H1 (cell line): Measurements from ENCODE around the gene NRL. TPM values are rescaled to one million over a fixed set of nuclear protein-coding genes. Genes with fewer than 3 reads are reported as not detected.

Experiments used
- CTCF ChIA-PET: fragments of 300-600 bp; sonication (Branson Sonifier 250); formaldehyde crosslinking; loops from one replicate; lab custom pipeline; 2021; ENCODE audit not compliant: partially characterized antibody; lab: Charles Lee
- POLR2A ChIA-PET: fragments of 300-600 bp; sonication (Branson Sonifier 250); formaldehyde crosslinking; loops from one replicate; lab custom pipeline; 2021; ENCODE audit warnings: inconsistent platforms; ENCODE audit not compliant: partially characterized antibody; lab: Charles Lee
- DNase-seq, 2 experiments: peaks; one replicate each; pipeline versions ENCODE4 v3.0.0 to v3.0.0-alpha.2; 2010 to 2022; ENCODE audit warnings: low spot score in 2 of 2, low read depth in 1 of 2, mixed read lengths in 1 of 2
- FAIRE-seq: peaks from 2 replicates; lab custom pipeline; 2011; peaks lifted over from hg19 to GRCh38; lab: Jason Lieb, UNC
- H2AFZ ChIP-seq: 2 replicates; pipeline ENCODE4 v1.8.1; 2012; ENCODE audit warnings: low read length, inconsistent platforms
- H2AK5ac ChIP-seq: 2 replicates; pipeline ENCODE4 v1.6.1; 2013; ENCODE audit warnings: low read depth, low read length
- H2BK120ac ChIP-seq: replicated peaks from 2 replicates; pipeline ENCODE3; 2013; ENCODE audit warnings: low read depth, low read length, inconsistent platforms
- H2BK12ac ChIP-seq: 2 replicates; pipeline ENCODE4 v1.6.1; 2013; ENCODE audit warnings: low read depth, low read length
- H2BK15ac ChIP-seq: 2 replicates; pipeline ENCODE4 v1.6.1; 2013; ENCODE audit warnings: low read length
- H2BK20ac ChIP-seq: 2 replicates; pipeline ENCODE4 v1.6.1; 2013; ENCODE audit warnings: low read length
- H2BK5ac ChIP-seq: 2 replicates; pipeline ENCODE4 v1.6.1; 2013; ENCODE audit warnings: low read depth, low read length
- H3K14ac ChIP-seq: 2 replicates; pipeline ENCODE4 v1.6.1; 2013; ENCODE audit warnings: inconsistent platforms; ENCODE audit not compliant: insufficient read length
- H3K18ac ChIP-seq: 2 replicates; pipeline ENCODE4 v1.6.1; 2013; ENCODE audit warnings: low read length; ENCODE audit errors: extremely low read depth
- H3K23ac ChIP-seq: 2 replicates; pipeline ENCODE4 v1.6.1; 2013; ENCODE audit warnings: inconsistent platforms; ENCODE audit not compliant: insufficient read length
- H3K23me2 ChIP-seq: 2 replicates; pipeline ENCODE4 v1.6.1; 2013; ENCODE audit warnings: low read depth, low read length
- H3K27ac ChIP-seq: 2 replicates; pipeline ENCODE4 v1.6.1; 2011; ENCODE audit warnings: low read depth, low read length, inconsistent platforms
- H3K27me3 ChIP-seq, 4 experiments: replicated peaks in 1 of 4; 1 replicate in 1 of 4; 2 replicates in 3 of 4; pipeline versions ENCODE4 v1.6.1 to v1.8.1; 2011 to 2013; ENCODE audit warnings: low read length in 3 of 4, mild to moderate bottlenecking in 3 of 4, inconsistent platforms in 2 of 4, mixed read lengths in 2 of 4, moderate library complexity in 1 of 4; ENCODE audit not compliant: control insufficient read depth in 3 of 4, insufficient read depth in 3 of 4; ENCODE audit errors: extremely low read depth in 1 of 4
- H3K36me3 ChIP-seq, 4 experiments: 2 replicates each; pipeline versions ENCODE4 v1.6.1 to v1.8.1; 2011 to 2013; ENCODE audit warnings: mild to moderate bottlenecking in 4 of 4, low read length in 3 of 4, moderate library complexity in 2 of 4, control low read depth in 1 of 4, inconsistent platforms in 1 of 4; ENCODE audit not compliant: insufficient read depth in 4 of 4, control insufficient read depth in 2 of 4
- H3K4ac ChIP-seq: replicated peaks from 2 replicates; pipeline ENCODE3; 2013; ENCODE audit warnings: low read length, low read depth, mixed read lengths, inconsistent platforms; ENCODE audit not compliant: insufficient read length
- H3K4me1 ChIP-seq, 4 experiments: replicated peaks in 1 of 4; 1 replicate in 1 of 4; 2 replicates in 3 of 4; pipeline versions ENCODE4 v1.6.1 to v1.8.1; 2011 to 2013; ENCODE audit warnings: low read length in 3 of 4, inconsistent platforms in 2 of 4, mixed read lengths in 1 of 4; ENCODE audit not compliant: insufficient read depth in 4 of 4, control insufficient read depth in 3 of 4
- H3K4me2 ChIP-seq, 2 experiments: 2 replicates each; pipeline versions ENCODE4 v1.6.1 to v1.8.1; 2011 to 2013; ENCODE audit warnings: low read depth in 2 of 2, low read length in 2 of 2, control low read depth in 1 of 2, inconsistent platforms in 1 of 2, mild to moderate bottlenecking in 1 of 2; ENCODE audit not compliant: insufficient read depth in 1 of 2
- H3K4me3 ChIP-seq, 4 experiments: fragments of 200-600, 300-600 bp in 1 of 4; sonication (generic), shearing (Covaris generic), sonication (Bioruptor Twin) in 1 of 4; 2 replicates each; pipeline versions ENCODE4 v1.5.1 to v1.8.1; 2011 to 2016; ENCODE audit warnings: low read length in 4 of 4, low read depth in 3 of 4, control low read depth in 2 of 4, inconsistent platforms in 2 of 4, mild to moderate bottlenecking in 2 of 4, mixed read lengths in 1 of 4, moderate library complexity in 1 of 4; ENCODE audit not compliant: insufficient read depth in 2 of 4; ENCODE audit errors: extremely low read depth in 1 of 4
- H3K56ac ChIP-seq: replicated peaks from 2 replicates; pipeline ENCODE3; 2013; ENCODE audit warnings: low read depth, mild to moderate bottlenecking, mixed read lengths, low read length, inconsistent platforms; ENCODE audit not compliant: insufficient read length
- H3K79me1 ChIP-seq: 2 replicates; pipeline ENCODE4 v1.6.1; 2013; ENCODE audit warnings: low read depth, low read length, control low read depth
- H3K79me2 ChIP-seq, 2 experiments: 2 replicates each; pipeline versions ENCODE4 v1.6.1 to v1.8.1; 2012 to 2013; ENCODE audit warnings: low read length in 2 of 2, mild to moderate bottlenecking in 2 of 2, inconsistent platforms in 1 of 2; ENCODE audit not compliant: insufficient read depth in 2 of 2, control insufficient read depth in 1 of 2
- H3K9ac ChIP-seq, 4 experiments: replicated peaks in 1 of 4; 1 replicate in 1 of 4; 2 replicates in 3 of 4; pipeline versions ENCODE4 v1.6.1 to v1.8.1; 2011 to 2013; ENCODE audit warnings: low read depth in 3 of 4, low read length in 3 of 4, control low read depth in 2 of 4, mild to moderate bottlenecking in 2 of 4, moderate library complexity in 2 of 4, inconsistent platforms in 1 of 4; ENCODE audit errors: extremely low read depth in 1 of 4
- H3K9me3 ChIP-seq, 2 experiments: 2 replicates each; pipeline versions ENCODE4 v1.6.1 to v1.8.1; 2012 to 2013; ENCODE audit warnings: mild to moderate bottlenecking in 2 of 2, moderate library complexity in 2 of 2, control low read depth in 1 of 2, inconsistent platforms in 1 of 2, low read depth in 1 of 2, low read length in 1 of 2, mixed read lengths in 1 of 2; ENCODE audit not compliant: insufficient read depth in 2 of 2
- H4K20me1 ChIP-seq, 2 experiments: replicated peaks in 1 of 2; 2 replicates each; pipeline versions ENCODE3 to v1.8.1; 2011 to 2013; ENCODE audit warnings: inconsistent platforms in 2 of 2, low read length in 2 of 2, mild to moderate bottlenecking in 1 of 2; ENCODE audit not compliant: insufficient read depth in 2 of 2, control insufficient read depth in 1 of 2
- H4K5ac ChIP-seq: 2 replicates; pipeline ENCODE4 v1.6.1; 2013; ENCODE audit warnings: low read length, low read depth, mixed read lengths, inconsistent platforms; ENCODE audit not compliant: insufficient read length
- H4K8ac ChIP-seq: 2 replicates; pipeline ENCODE4 v1.8.0; 2013; ENCODE audit warnings: mild to moderate bottlenecking, moderate library complexity, low read length, inconsistent platforms; ENCODE audit not compliant: insufficient read depth; ENCODE audit errors: extremely low read depth
- H4K91ac ChIP-seq: replicated peaks from 2 replicates; pipeline ENCODE3; 2013; ENCODE audit warnings: low read length, mixed read lengths, inconsistent platforms; ENCODE audit not compliant: insufficient read length
- ATF2 ChIP-seq: IDR thresholded peaks from 2 replicates; pipeline ENCODE4 v1.6.1; 2012; ENCODE audit warnings: low read length, inconsistent platforms
- CHD1 ChIP-seq: IDR thresholded peaks from 2 replicates; pipeline ENCODE4 v1.6.1; 2012; ENCODE audit warnings: low read depth, low read length, improper control_type of control experiment
- EGR1 ChIP-seq: IDR thresholded peaks from 2 replicates; pipeline ENCODE4 v1.6.1; 2011; ENCODE audit warnings: low read depth, low read length, borderline replicate concordance
- FOSL1 ChIP-seq: IDR thresholded peaks from 2 replicates; pipeline ENCODE4 v1.6.1; 2011; ENCODE audit warnings: mild to moderate bottlenecking, low read depth, low read length, moderate library complexity; ENCODE audit not compliant: insufficient read depth
- JUND ChIP-seq: IDR thresholded peaks from 2 replicates; pipeline ENCODE4 v1.6.1; 2011; ENCODE audit warnings: mild to moderate bottlenecking, improper control_type of control experiment, low read length
- KDM4A ChIP-seq: IDR thresholded peaks from one replicate; pipeline ENCODE4 v1.7.1; 2012; ENCODE audit warnings: low read depth, mild to moderate bottlenecking, moderate library complexity, low read length, inconsistent platforms; ENCODE audit not compliant: severe bottlenecking
- KDM5A ChIP-seq: fragments of 200-600 bp; IDR thresholded peaks from 2 replicates; pipeline ENCODE4 v1.7.1; 2012; ENCODE audit warnings: mild to moderate bottlenecking, low read length, inconsistent platforms, mixed read lengths
- RBBP5 ChIP-seq: IDR thresholded peaks from 2 replicates; pipeline ENCODE4 v1.7.1; 2012; ENCODE audit warnings: low read depth, mild to moderate bottlenecking, inconsistent platforms, low read length, moderate library complexity, borderline replicate concordance
- SAP30 ChIP-seq: fragments of 300-600 bp; sonication (generic); IDR thresholded peaks from 2 replicates; pipeline ENCODE4 v1.7.1; 2012; ENCODE audit warnings: low read length, moderate library complexity, mild to moderate bottlenecking, inconsistent platforms; ENCODE audit not compliant: insufficient read depth, insufficient replicate concordance
- WGBS, 2 experiments: shearing (Covaris generic) in 1 of 2; methylation state at CpG; one replicate each; pipeline versions ENCODE4 v1.1.6 to v1.1.7; 2013 to 2015; ENCODE audit warnings: low lambda C conversion rate in 2 of 2, mixed read lengths in 2 of 2, inconsistent platforms in 1 of 2, low coverage in 1 of 2, missing lambda C conversion rate in 1 of 2; ENCODE audit not compliant: insufficient replicate concordance in 2 of 2, insufficient coverage in 1 of 2, insufficient read length in 1 of 2; ENCODE audit errors: extremely low coverage in 1 of 2, missing lambda C conversion rate in 1 of 2; 5-methylcytosine and 5-hydroxymethylcytosine counted together
- polyA plus RNA-seq, 7 experiments: library from polyadenylated mRNA; depleted of rRNA in 3 of 7; stranded (reverse) in 5 of 7; unstranded in 2 of 7; fragments of >200 nt in 5 of 7; fragments of 200-250 nt in 2 of 7; gene quantifications; 1 replicate in 5 of 7; 2 replicates in 1 of 7; 4 replicates in 1 of 7; pipeline versions ENCODE4 v1.2.1 to v1.2.3, GENCODE V29; 2011 to 2013; ENCODE audit warnings: missing spikeins in 2 of 7, mixed read lengths in 2 of 7
- total RNA-seq: library from RNA; stranded (reverse); fragmentation: NEBNext Ultra II Directional; extraction: Animal tissue kit (Norgen Biotek cat#: 25700); gene quantifications from 2 replicates; pipeline ENCODE4 v1.2.1, GENCODE V29; 2021

NRL gene
- total and polyA plus RNA-seq, 2 of the 8 experiments (the other 6 are each of a cell fraction or from before 2014, with no cell fraction given), result 1.1 to 2.2 TPM

GRCh38 chr14:24146978-24147760 lies 32.4 kb upstream of the NRL start, which contains the start of gene RNF31:
Gene RNF31 (plus strand): TSS chr14:24147498. CDS start chr14:24147699, 201 bp downstream.
- peaks cover 11% of the 10 kb centered on the region; the same call in 1 of the 2 replicates for H3K79me1 ChIP-seq
- H2BK120ac ChIP-seq, result no peak within 1 kb of the TSS
- no peak within 1 kb of the TSS for H3K14ac ChIP-seq
- H3K79me2 ChIP-seq, result peaks cover 0 to 28% of the 10 kb centered on the region in 2 experiments; a peak in 3 of 4 replicates
- WGBS, 2 experiments, result 1% methylated on average over 55 of the region's 57 CpGs; no CpG with 5 or more reads in 1 of the 2 experiments
- peaks cover 0 to 10% (median 7%) of the 10 kb centered on the region in 4 experiments; a peak in 5 of 7 replicates for H3K4me1 ChIP-seq
- H3K9me3 ChIP-seq, result no peaks in the 10 kb centered on the region
- H3K4me3 ChIP-seq, result peak within 1 kb of the TSS; percentile 92 to 98 (median 96)
- peak within 1 kb of the TSS; percentile 83 to 96 for H3K4me2 ChIP-seq
- peak within 1 kb of the TSS; percentile 66 to 73 (median 70) for H3K9ac ChIP-seq
- H2BK15ac ChIP-seq, result no peak within 1 kb of the TSS
- POLR2A ChIA-PET, result interaction anchor here (0.6 to 9.6 kb wide), 20 partner anchors 9 to 152 kb away, joined by 3 to 86 read pairs (median 5); partner anchors contain the start of genes CHMP4A, DCAF11, DHRS1 and IPO4
- CTCF ChIA-PET, result interaction anchor here (0.6 to 3.7 kb wide), 10 partner anchors 10 to 89 kb away, joined by 4 to 24 read pairs (median 6); partner anchors contain the start of genes DCAF11, IRF9, NRL and PSME1
- H4K5ac ChIP-seq, result peak within 1 kb of the TSS; percentile 2
- peaks cover 10% of the 10 kb centered on the region for H3K23me2 ChIP-seq
- H2AFZ ChIP-seq, result peak within 1 kb of the TSS; percentile 83; the same call in 1 of the 2 replicates
- peak within 1 kb of the TSS; percentile 52 for H3K56ac ChIP-seq
- H2BK5ac ChIP-seq, result peak within 1 kb of the TSS; percentile 94
- 0 out of 2 replicates have a peak within 1 kb of the TSS, but pooled peaks have one; percentile 46 for H2BK12ac ChIP-seq
- H3K36me3 ChIP-seq, result peaks cover 14 to 35% (median 30%) of the 10 kb centered on the region in 4 experiments
- H2AK5ac ChIP-seq, result no peak within 1 kb of the TSS
- H4K8ac ChIP-seq, result no peak within 1 kb of the TSS; the same call in 1 of the 2 replicates
- H3K27me3 ChIP-seq, result no peaks in the 10 kb centered on the region
- no peak within 1 kb of the TSS for H3K23ac ChIP-seq
- peaks cover 0 to 19% of the 10 kb centered on the region in 2 experiments for H4K20me1 ChIP-seq
- DNase-seq (peak; percentile 93 to 96), FAIRE-seq (peak; percentile 65)
- H3K4ac ChIP-seq, result no peak within 1 kb of the TSS
- H3K18ac ChIP-seq, result peak within 1 kb of the TSS; percentile 53; the same call in 1 of the 2 replicates
- peak within 1 kb of the TSS; percentile 45; the same call in 1 of the 2 replicates for H3K27ac ChIP-seq
- H4K91ac ChIP-seq, result peak within 1 kb of the TSS; percentile 34
- no peak within 1 kb of the TSS for H2BK20ac ChIP-seq
- no peak for TF ChIP-seq RBBP5
- TF ChIP-seq KDM4A, result peak; percentile 69
- no peak for TF ChIP-seq EGR1
- no peak for TF ChIP-seq SAP30
- TF ChIP-seq KDM5A, result no peak
- no peak for TF ChIP-seq CHD1
- TF ChIP-seq JUND, result no peak
- no peak for TF ChIP-seq ATF2
- no peak for TF ChIP-seq FOSL1
